ENCODE data around the gene BLM. TPM values are rescaled to one million over a fixed set of nuclear protein-coding genes. Genes with fewer than 3 reads are reported as not detected.

BLM gene
- 0.34 and 0.36 TPM in 2 replicates for total RNA-seq

GRCh38 chr15:90716976-90717821 lies at the start of gene BLM:
TSS of gene BLM (plus strand) at chr15:90717346. CDS start at chr15:90747393, 30,047 bp downstream.

Other genes with a start within 250 kb of the BLM start
- gene CRTC3, start 187.4 kb upstream of the BLM start, total RNA-seq = 8.9 and 16.8 TPM in 2 replicates
- 43.7 and 125 TPM in 2 replicates for gene FURIN, start 151.2 kb downstream of the BLM start, total RNA-seq
- 0.34 and 2.4 TPM in 2 replicates for gene FES, start 167.2 kb downstream of the BLM start, total RNA-seq
- 23.9 and 32.7 TPM in 2 replicates for gene MAN2A2, start 186.0 kb downstream of the BLM start, total RNA-seq
- gene HDDC3, start 215.2 kb downstream of the BLM start, total RNA-seq = 19.3 and 37.6 TPM in 2 replicates
- 92.3 and 102 TPM in 2 replicates for gene UNC45A, start 217.9 kb downstream of the BLM start, total RNA-seq
- 13.0 and 13.2 TPM in 2 replicates for gene RCCD1, start 237.5 kb downstream of the BLM start, total RNA-seq

Data from nasal cavity respiratory epithelium epithelial cell of viscerocranial mucosa (primary cell).